Uterus (tissue), 4 donors: ENCODE measurements around the gene COL6A1. TPM values are rescaled to one million over a fixed set of nuclear protein-coding genes. Genes with fewer than 3 reads are reported as not detected.
A peak's percentile ranks its signal among the peaks of the same experiment; 100 is the strongest.
"Not testable (repeated sequence)": the region's sequence is repeated elsewhere in the genome, so short reads cannot be mapped to it uniquely, and the experiment has no call there.

Experiments used
- DNase-seq, 2 donors: peaks; one replicate each; pipeline ENCODE4 v3.0.0-alpha.2; 2019 to 2020
- H3K27ac ChIP-seq, 2 donors: fragments of 200-600 bp; sonication (generic); 1 replicate in 1 of 2; 2 replicates in 1 of 2; pipeline ENCODE4 v1.5.1; 2016 to 2018
- H3K27me3 ChIP-seq, 2 donors: fragments of 200-600 bp; sonication (generic); one replicate each; pipeline ENCODE4 v1.5.1; 2018 to 2019; ENCODE audit warnings: control low read depth in 1 of 2
- H3K36me3 ChIP-seq, 2 donors: fragments of 200-600 bp; sonication (generic); one replicate each; pipeline ENCODE4 v1.5.1; 2019; ENCODE audit warnings: control low read depth in 1 of 2
- H3K4me1 ChIP-seq, 2 donors: fragments of 200-600 bp; sonication (generic); one replicate each; pipeline ENCODE4 v1.5.1; 2018 to 2019; ENCODE audit warnings: control low read depth in 1 of 2
- H3K4me3 ChIP-seq, 2 donors: fragments of 200-600 bp; sonication (generic); 1 replicate in 1 of 2; 2 replicates in 1 of 2; pipeline ENCODE4 v1.5.1; 2018 to 2019; ENCODE audit warnings: mild to moderate bottlenecking in 1 of 2
- H3K9me3 ChIP-seq, 2 donors: fragments of 200-600 bp; sonication (generic); one replicate each; pipeline ENCODE4 v1.5.1; 2019; ENCODE audit warnings: control low read depth in 1 of 2
- POLR2A ChIP-seq, 2 donors: fragments of 450-650 bp; IDR thresholded peaks; one replicate each; pipeline ENCODE4 v1.6.1; 2016; ENCODE audit warnings: antibody characterized with exemption in 2 of 2, mild to moderate bottlenecking in 1 of 2, moderate library complexity in 1 of 2
- intact Hi-C: fragments of 100-400 bp; cut with DNase I; formaldehyde crosslinking; loops from one replicate; pipeline ENCODE4 v1.15.1; 2023; ENCODE audit warnings: low total_unique reads
- total RNA-seq, 4 donors: library from RNA; depleted of rRNA in 3 of 4; stranded (reverse); fragments of >200 nt in 3 of 4; gene quantifications; one replicate each; pipeline versions ENCODE4 v1.1.0 to v1.2.4, GENCODE V29; 2014 to 2023
- TF ChIP-seq, protein P1 (sequence below), 4 experiments: fragments of 200-600 bp in 2 of 4; fragments of 450-650 bp in 2 of 4; sonication (generic) in 2 of 4; IDR thresholded peaks; one replicate each; pipeline ENCODE4 v1.5.1; 2016 to 2019; ENCODE audit warnings: antibody characterized with exemption in 4 of 4, mild to moderate bottlenecking in 2 of 4, moderate library complexity in 1 of 4
- donor health status: DM: yes; HTN: yes; CAD: no.

The COL6A1 gene
- total RNA-seq, 4 donors from 2014 or later = 621 to 1,160 (median 804) TPM

DNA sequence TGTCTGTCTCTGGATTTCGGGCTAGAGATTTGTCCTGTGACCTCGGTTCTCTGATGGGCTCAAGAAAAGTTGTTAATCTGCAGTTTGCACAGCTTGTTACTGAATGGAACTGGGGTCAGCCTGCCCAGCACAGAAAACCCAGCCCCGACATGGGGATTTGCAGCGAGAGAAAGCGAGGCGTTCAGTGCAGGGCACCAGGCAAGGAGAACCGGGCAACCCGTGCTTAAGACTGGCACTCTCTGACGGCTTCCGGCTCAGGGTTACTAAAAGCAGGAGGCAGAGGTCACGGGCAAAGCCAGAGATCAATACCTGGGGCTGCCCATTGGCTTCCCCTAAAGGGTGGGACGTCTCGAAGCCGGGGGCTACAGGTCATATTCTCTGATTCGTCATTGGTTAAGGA, 29.9 kb upstream of the COL6A1 start:
- Histone ChIP-seq H3K4me3 (no peak overlapping the region), H3K27ac (peak overlapping the region; percentile 48 to 66), H3K9me3 (no peaks in the 10 kb centered on the region), H3K27me3 (no peaks in the 10 kb centered on the region), H3K4me1 (peaks cover 5 to 20% of the 10 kb centered on the region in 2 donors), H3K36me3 (no peaks in the 10 kb centered on the region)
- DNase-seq = no peak
- intact Hi-C loops = no loop called here
- no peak for TF ChIP-seq POLR2A (IDR thresholded peaks at IDR 0.05)
- TF ChIP-seq, protein P1, sequence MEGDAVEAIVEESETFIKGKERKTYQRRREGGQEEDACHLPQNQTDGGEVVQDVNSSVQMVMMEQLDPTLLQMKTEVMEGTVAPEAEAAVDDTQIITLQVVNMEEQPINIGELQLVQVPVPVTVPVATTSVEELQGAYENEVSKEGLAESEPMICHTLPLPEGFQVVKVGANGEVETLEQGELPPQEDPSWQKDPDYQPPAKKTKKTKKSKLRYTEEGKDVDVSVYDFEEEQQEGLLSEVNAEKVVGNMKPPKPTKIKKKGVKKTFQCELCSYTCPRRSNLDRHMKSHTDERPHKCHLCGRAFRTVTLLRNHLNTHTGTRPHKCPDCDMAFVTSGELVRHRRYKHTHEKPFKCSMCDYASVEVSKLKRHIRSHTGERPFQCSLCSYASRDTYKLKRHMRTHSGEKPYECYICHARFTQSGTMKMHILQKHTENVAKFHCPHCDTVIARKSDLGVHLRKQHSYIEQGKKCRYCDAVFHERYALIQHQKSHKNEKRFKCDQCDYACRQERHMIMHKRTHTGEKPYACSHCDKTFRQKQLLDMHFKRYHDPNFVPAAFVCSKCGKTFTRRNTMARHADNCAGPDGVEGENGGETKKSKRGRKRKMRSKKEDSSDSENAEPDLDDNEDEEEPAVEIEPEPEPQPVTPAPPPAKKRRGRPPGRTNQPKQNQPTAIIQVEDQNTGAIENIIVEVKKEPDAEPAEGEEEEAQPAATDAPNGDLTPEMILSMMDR (IDR thresholded peaks at IDR 0.05) = no peak

DNA sequence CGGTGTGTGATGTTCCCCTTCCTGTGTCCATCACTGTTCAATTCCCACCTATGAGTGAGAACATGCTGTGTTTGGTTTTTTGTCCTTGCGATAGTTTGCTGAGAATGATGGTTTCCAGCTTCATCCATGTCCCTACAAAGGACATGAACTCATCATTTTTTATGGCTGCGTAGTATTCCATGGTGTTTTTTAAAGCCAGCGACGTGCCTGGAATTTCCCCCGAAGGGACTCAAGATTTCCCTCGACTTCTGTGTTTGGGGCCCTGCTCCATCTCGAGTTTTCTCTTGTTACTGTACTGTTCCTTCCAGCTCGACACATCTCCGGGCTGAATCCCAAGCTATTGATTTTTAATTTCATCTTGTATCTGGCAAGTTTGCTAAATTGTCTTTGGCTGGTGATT, 29.0 kb upstream of the COL6A1 start:
- H3K4me3 ChIP-seq, H3K36me3 ChIP-seq, intact Hi-C loops, H3K9me3 ChIP-seq, H3K27me3 ChIP-seq, DNase-seq: not testable (repeated sequence)
- peaks cover 5 to 20% of the 10 kb centered on the region in 2 donors for H3K4me1 ChIP-seq
- peak overlapping the region in 1 of 2 donors; percentile 82 for H3K27ac ChIP-seq

DNA sequence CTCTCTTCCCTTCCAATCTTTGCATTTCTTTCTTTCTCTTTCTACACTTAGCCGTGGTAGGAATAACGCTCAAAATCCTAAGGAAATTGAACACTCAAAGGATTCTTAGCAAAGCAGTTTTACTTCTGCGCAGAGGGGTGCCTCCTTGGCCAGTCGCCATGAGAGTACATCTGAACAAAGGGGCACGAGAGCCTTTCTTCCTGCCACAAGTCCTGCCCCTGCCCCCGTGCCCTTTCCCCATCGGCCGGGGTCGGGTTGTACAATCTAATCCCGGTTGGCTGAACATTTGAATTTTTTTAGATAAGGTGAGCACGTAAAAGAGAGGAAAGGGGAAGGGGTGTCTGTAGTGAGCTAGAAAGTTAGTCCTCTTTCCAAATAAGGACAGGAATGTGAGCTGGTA, 28.6 kb upstream of the COL6A1 start:
- intact Hi-C loops = no loop called here
- Histone ChIP-seq H3K27me3 (no peaks in the 10 kb centered on the region), H3K4me3 (no peak overlapping the region), H3K27ac (peak overlapping the region; percentile 82 to 84), H3K36me3 (no peaks in the 10 kb centered on the region), H3K9me3 (no peaks in the 10 kb centered on the region), H3K4me1 (peaks cover 5 to 20% of the 10 kb centered on the region in 2 donors)
- TF ChIP-seq, protein P1 (IDR thresholded peaks at IDR 0.05) = no peak
- TF ChIP-seq POLR2A (IDR thresholded peaks at IDR 0.05) = no peak
- no peak for DNase-seq

GRCh38 chr21:45954261-45954660, 27.3 kb upstream of the COL6A1 start:
- peak; percentile 51 to 59 for DNase-seq
- TF ChIP-seq, protein P1 (IDR thresholded peaks at IDR 0.05) = peak in 3 of 4 experiments; percentile 15 to 41 (median 39)
- no peak for TF ChIP-seq POLR2A (IDR thresholded peaks at IDR 0.05)
- Histone ChIP-seq H3K27ac (peak overlapping the region; percentile 82 to 84), H3K36me3 (no peaks in the 10 kb centered on the region), H3K4me3 (no peak overlapping the region), H3K9me3 (no peaks in the 10 kb centered on the region), H3K27me3 (no peaks in the 10 kb centered on the region), H3K4me1 (peaks cover 5 to 16% of the 10 kb centered on the region in 2 donors)
- intact Hi-C loops = no loop called here

- Histone ChIP-seq H3K36me3 (no peaks in the 10 kb centered on the region), H3K9me3 (no peaks in the 10 kb centered on the region), H3K4me3 (no peak overlapping the region), H3K4me1 (peaks cover 5 to 12% of the 10 kb centered on the region in 2 donors), H3K27me3 (no peaks in the 10 kb centered on the region), H3K27ac (peak overlapping the region in 1 of 2 donors; percentile 82)
- TF ChIP-seq, protein P1 (IDR thresholded peaks at IDR 0.05) = no peak
- TF ChIP-seq POLR2A (IDR thresholded peaks at IDR 0.05) = no peak
- DNase-seq = no peak
- intact Hi-C loops = no loop called here
Observed at GRCh38 chr21:45954921-45955320, 26.6 kb upstream of the COL6A1 start.

DNA sequence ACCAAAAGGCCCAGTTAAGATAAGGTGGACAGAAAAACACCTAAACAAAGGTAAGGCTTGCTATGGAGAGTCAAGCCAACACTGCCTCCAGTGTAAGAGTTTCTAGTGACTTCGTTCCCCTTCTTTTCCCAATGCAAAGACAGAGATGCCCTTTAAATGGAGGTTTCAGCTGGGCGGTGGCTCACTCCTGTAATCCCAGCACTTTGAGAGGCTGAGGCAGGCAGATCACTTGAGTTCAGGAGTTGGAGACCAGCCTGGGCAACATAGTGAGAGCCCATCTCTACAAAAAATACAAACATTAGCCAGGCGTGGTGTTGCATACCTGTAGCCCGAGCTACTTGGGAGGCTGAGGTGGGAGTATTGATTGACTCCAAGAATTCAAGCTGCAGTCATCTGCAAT, 24.0 kb upstream of the COL6A1 start:
- Histone ChIP-seq H3K4me3 (no peak overlapping the region), H3K36me3 (no peaks in the 10 kb centered on the region), H3K9me3 (no peaks in the 10 kb centered on the region), H3K27ac (peak overlapping the region; percentile 68 to 74), H3K4me1 (peaks cover 0 to 5% of the 10 kb centered on the region in 2 donors), H3K27me3 (no peaks in the 10 kb centered on the region)
- TF ChIP-seq, protein P1 (IDR thresholded peaks at IDR 0.05) = no peak
- no peak for TF ChIP-seq POLR2A (IDR thresholded peaks at IDR 0.05)
- intact Hi-C loops = no loop called here
- no peak for DNase-seq
